ENCODE results near the gene TEX264. TPM values are rescaled to one million over a fixed set of nuclear protein-coding genes. Genes with fewer than 3 reads are reported as not detected.

The TEX264 gene
- total RNA-seq, 2 experiments from 2014 or later, result 24.9 to 25.9 TPM

GRCh38 chr3:51720292-51721061, 49.4 kb downstream of the TEX264 start:
- CTCF ChIA-PET, result no interaction called here
- intact Hi-C loops (cut with DNase I, micrococcal nuclease), result no loop called here
- no peaks in the 10 kb centered on the region for H3K9me3 ChIP-seq (ENCODE audit: control insufficient read depth in 1 of 2, insufficient read depth in 1 of 2, low read length in 2 of 2)
- peaks cover 40% of the 10 kb centered on the region for H3K4me1 Mint-ChIP-seq (ENCODE audit: low read depth)
- no peak overlapping the region for H3K27ac Mint-ChIP-seq
- no peaks in the 10 kb centered on the region for H3K27me3 Mint-ChIP-seq
- H3K4me3 ChIP-seq (ENCODE audit: low read length), result no peak overlapping the region
- POLR2A ChIA-PET, result interaction anchor here (1.5 kb wide), 1 partner anchor 34 kb away, joined by 3 read pairs; no protein-coding TSS in a partner anchor
- H3K9me3 Mint-ChIP-seq, result no peaks in the 10 kb centered on the region
- H3K4me1 ChIP-seq (ENCODE audit: insufficient read depth, low read length), result peaks cover 29% of the 10 kb centered on the region
- H3K4me3 Mint-ChIP-seq, result no peak overlapping the region
- H3K27ac ChIP-seq (ENCODE audit: low read depth in 1 of 2, low read length in 2 of 2), result no peak overlapping the region
- H3K36me3 Mint-ChIP-seq (ENCODE audit: low read depth), result no peaks in the 10 kb centered on the region
- DNase-seq (peak in 1 of 14 experiments; percentile 5), ATAC-seq (ENCODE audit: poor library complexity) (no peak)
- no peak for TF ChIP-seq CTCF (IDR thresholded peaks at IDR 0.05)
- H3K36me3 ChIP-seq (ENCODE audit: insufficient read depth, low read length), result no peaks in the 10 kb centered on the region
- no peaks in the 10 kb centered on the region for H3K27me3 ChIP-seq (ENCODE audit: control insufficient read depth in 1 of 2, insufficient read depth in 2 of 2, low read length in 2 of 2)

- Histone ChIP-seq H3K27ac (ENCODE audit: low read depth in 1 of 2, low read length in 2 of 2) (no peak overlapping the region), H3K4me3 (ENCODE audit: low read length) (no peak overlapping the region), H3K4me1 (ENCODE audit: insufficient read depth, low read length) (peaks cover 29% of the 10 kb centered on the region), H3K9me3 (ENCODE audit: control insufficient read depth in 1 of 2, insufficient read depth in 1 of 2, low read length in 2 of 2) (no peaks in the 10 kb centered on the region), H3K27me3 (ENCODE audit: control insufficient read depth in 1 of 2, insufficient read depth in 2 of 2, low read length in 2 of 2) (no peaks in the 10 kb centered on the region), H3K36me3 (ENCODE audit: insufficient read depth, low read length) (no peaks in the 10 kb centered on the region)
- Mint-ChIP-seq H3K9me3 (no peaks in the 10 kb centered on the region), H3K27me3 (no peaks in the 10 kb centered on the region), H3K4me3 (no peak overlapping the region), H3K4me1 (ENCODE audit: low read depth) (peaks cover 40% of the 10 kb centered on the region), H3K36me3 (ENCODE audit: low read depth) (no peaks in the 10 kb centered on the region), H3K27ac (peak overlapping the region; percentile 17)
- ChIA-PET POLR2A (interaction anchor here (1.5 kb wide), 1 partner anchor 35 kb away, joined by 3 read pairs; no protein-coding TSS in a partner anchor), CTCF (no interaction called here)
- ATAC-seq (ENCODE audit: poor library complexity) (no peak), DNase-seq (peak in 1 of 14 experiments; percentile 8)
- intact Hi-C loops (cut with DNase I, micrococcal nuclease), result no loop called here
- no peak for TF ChIP-seq CTCF (IDR thresholded peaks at IDR 0.05)
Measured at GRCh38 chr3:51721062-51721745, 50.2 kb downstream of the TEX264 start.

- Histone ChIP-seq H3K4me1 (ENCODE audit: insufficient read depth, low read length) (peaks cover 29% of the 10 kb centered on the region), H3K36me3 (ENCODE audit: insufficient read depth, low read length) (no peaks in the 10 kb centered on the region), H3K4me3 (ENCODE audit: low read length) (no peak overlapping the region), H3K27me3 (ENCODE audit: control insufficient read depth in 1 of 2, insufficient read depth in 2 of 2, low read length in 2 of 2) (no peaks in the 10 kb centered on the region), H3K9me3 (ENCODE audit: control insufficient read depth in 1 of 2, insufficient read depth in 1 of 2, low read length in 2 of 2) (no peaks in the 10 kb centered on the region), H3K27ac (ENCODE audit: low read depth in 1 of 2, low read length in 2 of 2) (no peak overlapping the region)
- no peaks in the 10 kb centered on the region for H3K9me3 Mint-ChIP-seq
- DNase-seq (no peak), ATAC-seq (ENCODE audit: poor library complexity) (no peak)
- no peak for TF ChIP-seq CTCF (IDR thresholded peaks at IDR 0.05)
- ChIA-PET CTCF (no interaction called here), POLR2A (no interaction called here)
- intact Hi-C loops (cut with DNase I, micrococcal nuclease), result no loop called here
- no peak overlapping the region for H3K4me3 Mint-ChIP-seq
- peak overlapping the region; percentile 36 for H3K27ac Mint-ChIP-seq
- H3K27me3 Mint-ChIP-seq, result no peaks in the 10 kb centered on the region
- no peaks in the 10 kb centered on the region for H3K36me3 Mint-ChIP-seq (ENCODE audit: low read depth)
- peaks cover 40% of the 10 kb centered on the region for H3K4me1 Mint-ChIP-seq (ENCODE audit: low read depth)
Measured at GRCh38 chr3:51722362-51722761, 51.3 kb downstream of the TEX264 start.
